K562 (cell line): ENCODE results near the gene POU2F3. TPM values are rescaled to one million over a fixed set of nuclear protein-coding genes. Genes with fewer than 3 reads are reported as not detected.

Experiments
- ATAC-seq: fragments of 200-7000 bp; cut with Tn5 transposase; 3 replicates; pipeline ENCODE4 v1.9.1; 2020; ENCODE audit warnings: moderate library complexity
- BruUV-seq: library from RNA; stranded (reverse); fragments of 400-500 nt; replicated peaks from 2 replicates; lab custom pipeline; 2021; lab: Mats Ljungman, UMichigan
- CTCF ChIA-PET: fragments of 300-600 bp; formaldehyde crosslinking; extraction: SDS; loops from one replicate; lab custom pipeline; 2021; ENCODE audit warnings: low intra/inter-chr PET ratio; lab: Yijun Ruan, JAX
- POLR2A ChIA-PET: fragments of 300-600, 350-650 bp; sonication (Branson Sonifier 250); formaldehyde crosslinking; extraction: SDS; loops from one replicate; lab custom pipeline; 2021; ENCODE audit warnings: antibody characterized with exemption, inconsistent platforms; lab: Yijun Ruan, JAX
- DNase-seq, 4 experiments: peaks; one replicate each; pipeline versions ENCODE4 v3.0.0 to v3.0.0-alpha.2; 2011 to 2018; ENCODE audit warnings: low spot score in 3 of 4, mixed read lengths in 3 of 4; ENCODE audit errors: extremely low read depth in 1 of 4
- FAIRE-seq: peaks from 2 replicates; lab custom pipeline; 2011; peaks lifted over from hg19 to GRCh38; lab: Jason Lieb, UNC
- H2AFZ ChIP-seq: 2 replicates; pipeline ENCODE4 v1.6.0; 2011; ENCODE audit warnings: low read depth, low read length, control low read depth, inconsistent platforms
- H3K27ac ChIP-seq: fragments of 200-600 bp; 3 replicates; pipeline ENCODE4 v1.8.0; 2011; ENCODE audit warnings: low read depth, mild to moderate bottlenecking, control low read depth, inconsistent platforms, low read length, moderate library complexity, mixed read lengths; ENCODE audit errors: extremely low read depth
- H3K27me3 ChIP-seq, 2 experiments: fragments of 300-600 bp in 1 of 2; 2 replicates in 1 of 2; 3 replicates in 1 of 2; pipeline versions ENCODE4 v1.6.0 to v1.8.0; 2011; ENCODE audit warnings: inconsistent platforms in 2 of 2, low read length in 2 of 2, mild to moderate bottlenecking in 1 of 2, mixed read lengths in 1 of 2, moderate library complexity in 1 of 2; ENCODE audit not compliant: control insufficient read depth in 2 of 2, insufficient read depth in 2 of 2
- H3K36me3 ChIP-seq: fragments of 300-600 bp; 3 replicates; pipeline ENCODE4 v1.8.0; 2011; ENCODE audit warnings: mild to moderate bottlenecking, low read length, inconsistent platforms; ENCODE audit not compliant: control insufficient read depth, insufficient read depth
- H3K4me1 ChIP-seq, 2 experiments: fragments of 200-600 bp in 1 of 2; replicated peaks in 1 of 2; 2 replicates in 1 of 2; 3 replicates in 1 of 2; pipeline versions ENCODE4 v1.5.1 to v1.8.0; 2011; ENCODE audit warnings: inconsistent platforms in 2 of 2, low read length in 2 of 2, mild to moderate bottlenecking in 1 of 2, mixed read lengths in 1 of 2, moderate library complexity in 1 of 2; ENCODE audit not compliant: control insufficient read depth in 2 of 2, insufficient read depth in 2 of 2
- H3K4me2 ChIP-seq: 2 replicates; pipeline ENCODE4 v1.6.1; 2011; ENCODE audit warnings: low read length, control low read depth, inconsistent platforms, mixed read lengths; ENCODE audit not compliant: insufficient read depth
- H3K4me3 ChIP-seq: fragments of 200-600 bp; sonication (generic), shearing (Covaris generic); 2 replicates; pipeline ENCODE4 v1.5.1; 2016; ENCODE audit warnings: control low read depth, inconsistent platforms
- H3K79me2 ChIP-seq: fragments of 200-600 bp; 3 replicates; pipeline ENCODE4 v1.8.0; 2011; ENCODE audit warnings: low read length, inconsistent platforms; ENCODE audit not compliant: control insufficient read depth, insufficient read depth
- H3K9ac ChIP-seq, 2 experiments: 2 replicates each; pipeline versions ENCODE4 v1.6.0 to v1.6.1; 2011; ENCODE audit warnings: low read depth in 2 of 2, low read length in 2 of 2, control low read depth in 1 of 2, inconsistent platforms in 1 of 2, mild to moderate bottlenecking in 1 of 2, mixed read lengths in 1 of 2; ENCODE audit not compliant: insufficient read depth in 1 of 2
- H3K9me1 ChIP-seq: one replicate; pipeline ENCODE4 v1.6.0; 2011; ENCODE audit warnings: inconsistent platforms, mild to moderate bottlenecking, low read length, moderate library complexity; ENCODE audit not compliant: control insufficient read depth, insufficient read depth
- H3K9me3 ChIP-seq: replicated peaks from 2 replicates; pipeline ENCODE4 v1.5.1; 2011; ENCODE audit warnings: low read depth, low read length, inconsistent platforms; ENCODE audit not compliant: control insufficient read depth, insufficient read depth
- H4K20me1 ChIP-seq: replicated peaks from 2 replicates; pipeline ENCODE4 v1.6.1; 2011; ENCODE audit warnings: low read length, inconsistent platforms, mixed read lengths; ENCODE audit not compliant: control insufficient read depth, insufficient read depth
- CCAR2 ChIP-seq: fragments of 200-400 bp; formaldehyde crosslinking; IDR thresholded peaks from 2 replicates; pipeline ENCODE4 v1.6.1; 2017; ENCODE audit warnings: mild to moderate bottlenecking, low read depth, low read length
- FOXP4 ChIP-seq: sonication (generic); formaldehyde crosslinking; IDR thresholded peaks from 2 replicates; pipeline ENCODE4 v1.8.0; 2022; ENCODE audit warnings: mild to moderate bottlenecking, missing genetic modification reagents, borderline replicate concordance
- HDAC3 ChIP-seq: fragments of 450-650 bp; IDR thresholded peaks from 2 replicates; pipeline ENCODE4 v1.6.1; 2018; ENCODE audit warnings: borderline replicate concordance, mild to moderate bottlenecking, moderate library complexity; ENCODE audit not compliant: partially characterized antibody
- SNIP1 ChIP-seq: fragments of 450-650 bp; IDR thresholded peaks from 2 replicates; pipeline ENCODE4 v1.7.1; 2017; ENCODE audit warnings: low read depth, mild to moderate bottlenecking
- TAF9B ChIP-seq: fragments of 450-650 bp; IDR thresholded peaks from 2 replicates; pipeline ENCODE4 v1.6.1; 2018; ENCODE audit warnings: mild to moderate bottlenecking; ENCODE audit not compliant: partially characterized antibody
- ZBTB8A ChIP-seq: fragments of 450-650 bp; IDR thresholded peaks from 2 replicates; pipeline ENCODE4 v1.6.1; 2018; ENCODE audit warnings: mild to moderate bottlenecking, moderate library complexity; ENCODE audit not compliant: partially characterized antibody
- ZNF436 ChIP-seq: fragments of 250-450, 450-650 bp; sonication (Bioruptor Pico); formaldehyde crosslinking; IDR thresholded peaks from 2 replicates; pipeline ENCODE4 v1.7.0; 2020; ENCODE audit warnings: mild to moderate bottlenecking
- ZNF695 ChIP-seq: fragments of 450-650 bp; formaldehyde crosslinking; IDR thresholded peaks from 2 replicates; pipeline ENCODE4 v1.4.0; 2020; ENCODE audit warnings: mild to moderate bottlenecking, moderate library complexity
- WGBS: fragments of 100-300 bp; shearing (Covaris generic); methylation state at CpG from one replicate; pipeline ENCODE4 v1.1.6; 2016; ENCODE audit warnings: low coverage, mixed read lengths; ENCODE audit not compliant: insufficient coverage; ENCODE audit errors: missing lambda C conversion rate; 5-methylcytosine and 5-hydroxymethylcytosine counted together
- in situ Hi-C: fragments of 300-500 bp; cut with MboI; formaldehyde crosslinking; loops from 4 replicates; pipeline ENCODE4 v1.15.0; 2018; ENCODE audit warnings: inconsistent platforms, mixed read lengths
- intact Hi-C: fragments of 100-400 bp; cut with micrococcal nuclease; formaldehyde crosslinking; loops from 2 replicates; pipeline ENCODE4 v1.14.2; 2022
- polyA plus RNA-seq, 8 experiments: library from polyadenylated mRNA; depleted of rRNA in 4 of 8; stranded (reverse) in 5 of 8; unstranded in 3 of 8; fragments of >200 nt; fragmentation: Nextera tagmentation in 2 of 8; fragmentation: Illumina TruSeq in 1 of 8; extraction: Ambion mirVana in 2 of 8; extraction: Trizol in 1 of 8; gene quantifications; 2 replicates each; pipeline versions ENCODE4 v1.2.1 to v1.2.3, GENCODE V29; 2011 to 2014; ENCODE audit warnings: inconsistent platforms in 1 of 8, missing spikeins in 1 of 8
- total RNA-seq, 7 experiments: library from RNA; depleted of rRNA in 6 of 7; stranded (reverse); fragments of >200 nt in 6 of 7; fragmentation: Illumina TruSeq in 2 of 7; extraction: Trizol in 2 of 7; gene quantifications; 2 replicates each; pipeline versions ENCODE4 v1.2.1 to v1.2.3, GENCODE V29; 2011 to 2021; ENCODE audit warnings: low replicate concordance in 1 of 7
- TF ChIP-seq, protein P1 (sequence below): sonication (generic); formaldehyde crosslinking; IDR thresholded peaks from 2 replicates; pipeline ENCODE4 v1.8.1; 2023; ENCODE audit warnings: mild to moderate bottlenecking, missing genetic modification reagents

The POU2F3 gene
- total and polyA plus RNA-seq, 9 of the 15 experiments (the other 6 are each of a cell fraction or from before 2014, with no cell fraction given): not detected

- DNase-seq (no peak), ATAC-seq (no peak), FAIRE-seq (no peak)
- WGBS: 89% methylated on average over 6 of the region's 6 CpGs
- Histone ChIP-seq H2AFZ (no peak overlapping the region), H3K27ac (no peak overlapping the region), H3K4me1 (peaks cover 2 to 4% of the 10 kb centered on the region in 2 experiments; a peak in 3 of 5 replicates), H3K9ac (no peak overlapping the region), H3K4me2 (no peak overlapping the region), H3K4me3 (no peak overlapping the region), H3K9me3 (no peaks in the 10 kb centered on the region), H4K20me1 (peaks cover 23% of the 10 kb centered on the region), H3K36me3 (no peaks in the 10 kb centered on the region; the same call in 1 of the 3 replicates), H3K9me1 (no peaks in the 10 kb centered on the region), H3K79me2 (peaks cover 94% of the 10 kb centered on the region), H3K27me3 (no peaks in the 10 kb centered on the region)
- ChIA-PET POLR2A (interaction anchor here (1.2 kb wide), 1 partner anchor 15 kb away, joined by 4 read pairs; no protein-coding TSS in a partner anchor), CTCF (no interaction called here)
- no TSS peak for BruUV-seq
- TF ChIP-seq TAF9B: no peak
- TF ChIP-seq HDAC3: no peak
- TF ChIP-seq ZNF436 (CRISPR knock-in tag): no peak
- no peak for TF ChIP-seq FOXP4 (CRISPR knock-in tag)
- TF ChIP-seq ZBTB8A: no peak
- no peak for TF ChIP-seq SNIP1
- no peak for TF ChIP-seq ZNF695
- TF ChIP-seq, protein P1, sequence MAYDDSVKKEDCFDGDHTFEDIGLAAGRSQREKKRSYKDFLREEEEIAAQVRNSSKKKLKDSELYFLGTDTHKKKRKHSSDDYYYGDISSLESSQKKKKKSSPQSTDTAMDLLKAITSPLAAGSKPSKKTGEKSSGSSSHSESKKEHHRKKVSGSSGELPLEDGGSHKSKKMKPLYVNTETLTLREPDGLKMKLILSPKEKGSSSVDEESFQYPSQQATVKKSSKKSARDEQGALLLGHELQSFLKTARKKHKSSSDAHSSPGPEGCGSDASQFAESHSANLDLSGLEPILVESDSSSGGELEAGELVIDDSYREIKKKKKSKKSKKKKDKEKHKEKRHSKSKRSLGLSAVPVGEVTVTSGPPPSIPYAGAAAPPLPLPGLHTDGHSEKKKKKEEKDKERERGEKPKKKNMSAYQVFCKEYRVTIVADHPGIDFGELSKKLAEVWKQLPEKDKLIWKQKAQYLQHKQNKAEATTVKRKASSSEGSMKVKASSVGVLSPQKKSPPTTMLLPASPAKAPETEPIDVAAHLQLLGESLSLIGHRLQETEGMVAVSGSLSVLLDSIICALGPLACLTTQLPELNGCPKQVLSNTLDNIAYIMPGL (CRISPR knock-in tag): no peak
- TF ChIP-seq CCAR2: no peak
- intact Hi-C loops (no loop called here), in situ Hi-C loops (no loop called here)
These were observed 117.7 kb downstream of the POU2F3 start for GRCh38 chr11:120357620-120358019.
